Activated CD8-positive, alpha-beta memory T cell treated with anti-CD3 and anti-CD28 coated beads, Interleukin-2, amount 10 ng/mL, durations not matched to agents 7 days and 5 days (primary cell): Measurements from ENCODE around the gene GRIFIN. TPM values are rescaled to one million over a fixed set of nuclear protein-coding genes. Genes with fewer than 3 reads are reported as not detected.
A peak's percentile ranks its signal among the peaks of the same experiment; 100 is the strongest.
"Not testable (repeated sequence)": the region's sequence is repeated elsewhere in the genome, so short reads cannot be mapped to it uniquely, and the experiment has no call there.

ENCODE experiments used
- ATAC-seq: fragments of 150-1000 bp; cut with Tn5 transposase; one replicate; pipeline ENCODE4 v1.10.0; 2021; ENCODE audit warnings: moderate library complexity
- CTCF ChIA-PET: fragments of 350-600 bp; sonication (Branson Sonifier 250); formaldehyde crosslinking; loops from one replicate; lab custom pipeline; 2021; ENCODE audit warnings: antibody characterized with exemption; lab: Charles Lee
- DNase-seq: peaks from one replicate; pipeline ENCODE4 v3.0.0-alpha.2; 2020
- H3K27ac Mint-ChIP-seq: one replicate; pipeline ENCODE4 v1.8.0; 2021; ENCODE audit warnings: mild to moderate bottlenecking, mixed read lengths
- H3K27me3 Mint-ChIP-seq: one replicate; pipeline ENCODE4 v1.8.0; 2021; ENCODE audit warnings: mixed read lengths
- H3K36me3 Mint-ChIP-seq: one replicate; pipeline ENCODE4 v1.8.0; 2021; ENCODE audit warnings: mild to moderate bottlenecking, mixed read lengths
- H3K4me1 Mint-ChIP-seq: one replicate; pipeline ENCODE4 v1.8.0; 2021; ENCODE audit warnings: mixed read lengths
- H3K4me3 Mint-ChIP-seq: one replicate; pipeline ENCODE4 v1.8.0; 2021; ENCODE audit warnings: mild to moderate bottlenecking, moderate library complexity, mixed read lengths
- H3K9me3 Mint-ChIP-seq: one replicate; pipeline ENCODE4 v1.8.0; 2022; ENCODE audit warnings: low read depth, mixed read lengths
- total RNA-seq, 2 experiments: library from RNA; stranded (reverse); gene quantifications; one replicate each; pipeline ENCODE4 v1.2.3, GENCODE V29; 2021

The GRIFIN gene
- total RNA-seq, 2 experiments from 2014 or later = not detected

DNA sequence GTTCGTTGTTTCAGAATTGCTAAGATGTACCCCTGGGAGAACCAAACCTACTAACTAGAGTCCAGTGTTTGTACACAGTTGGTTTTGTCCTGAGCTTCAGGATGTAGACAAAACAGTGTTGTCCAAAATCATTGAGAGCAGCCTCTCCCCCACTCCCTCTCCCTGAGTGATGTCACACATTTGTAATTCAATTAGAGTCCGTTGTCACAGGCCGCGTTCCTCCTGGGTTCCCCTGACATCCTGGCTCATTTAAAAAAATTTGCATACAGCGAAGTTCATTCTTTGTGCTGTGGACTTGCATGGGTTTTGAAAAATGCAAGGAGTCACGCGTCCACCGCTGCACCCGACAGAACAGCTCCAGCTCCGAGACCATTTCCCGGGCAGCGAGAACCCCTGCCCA lies 10.3 kb downstream of the GRIFIN start:
- Mint-ChIP-seq H3K9me3 (no peaks in the 10 kb centered on the region), H3K27ac (no peak overlapping the region), H3K4me3 (no peak overlapping the region), H3K36me3 (no peaks in the 10 kb centered on the region), H3K4me1 (peaks cover 3% of the 10 kb centered on the region), H3K27me3 (peaks cover 21% of the 10 kb centered on the region)
- DNase-seq (no peak), ATAC-seq (no peak)
- CTCF ChIA-PET = interaction anchor here (1.4 kb wide), 1 partner anchor 111 kb away, joined by 3 read pairs; the partner anchor contains the start of gene EIF3B

DNA sequence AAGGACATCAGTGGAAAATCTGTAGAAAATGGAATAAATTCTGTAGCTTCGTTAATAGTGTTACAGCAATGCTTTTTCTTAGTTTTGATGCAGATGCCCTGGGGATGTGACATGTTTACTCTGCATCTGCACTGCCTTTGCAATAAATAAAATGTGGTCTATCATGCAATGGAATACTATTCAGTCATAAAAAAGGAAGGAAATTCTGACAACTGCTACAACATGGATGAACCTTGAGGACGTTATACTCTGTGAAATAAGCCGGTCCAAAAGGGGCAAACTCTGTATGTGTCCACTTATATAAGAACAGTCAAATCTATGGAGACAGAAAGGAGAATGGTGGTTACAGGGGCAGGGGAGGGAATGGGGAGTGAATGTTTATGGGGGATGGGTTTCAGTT lies 13.5 kb downstream of the GRIFIN start:
- no peak overlapping the region for H3K4me3 Mint-ChIP-seq
- H3K9me3 Mint-ChIP-seq = no peaks in the 10 kb centered on the region
- H3K27me3 Mint-ChIP-seq = peaks cover 5% of the 10 kb centered on the region
- CTCF ChIA-PET = interaction anchor here (4.1 to 7.3 kb wide), 2 partner anchors 7 to 11 kb away, joined by 18 to 36 read pairs; no protein-coding TSS in a partner anchor
- ATAC-seq (no peak), DNase-seq (no peak)
- H3K36me3 Mint-ChIP-seq = peaks cover under 1% of the 10 kb centered on the region
- H3K27ac Mint-ChIP-seq = no peak overlapping the region
- peaks cover 11% of the 10 kb centered on the region for H3K4me1 Mint-ChIP-seq

DNA sequence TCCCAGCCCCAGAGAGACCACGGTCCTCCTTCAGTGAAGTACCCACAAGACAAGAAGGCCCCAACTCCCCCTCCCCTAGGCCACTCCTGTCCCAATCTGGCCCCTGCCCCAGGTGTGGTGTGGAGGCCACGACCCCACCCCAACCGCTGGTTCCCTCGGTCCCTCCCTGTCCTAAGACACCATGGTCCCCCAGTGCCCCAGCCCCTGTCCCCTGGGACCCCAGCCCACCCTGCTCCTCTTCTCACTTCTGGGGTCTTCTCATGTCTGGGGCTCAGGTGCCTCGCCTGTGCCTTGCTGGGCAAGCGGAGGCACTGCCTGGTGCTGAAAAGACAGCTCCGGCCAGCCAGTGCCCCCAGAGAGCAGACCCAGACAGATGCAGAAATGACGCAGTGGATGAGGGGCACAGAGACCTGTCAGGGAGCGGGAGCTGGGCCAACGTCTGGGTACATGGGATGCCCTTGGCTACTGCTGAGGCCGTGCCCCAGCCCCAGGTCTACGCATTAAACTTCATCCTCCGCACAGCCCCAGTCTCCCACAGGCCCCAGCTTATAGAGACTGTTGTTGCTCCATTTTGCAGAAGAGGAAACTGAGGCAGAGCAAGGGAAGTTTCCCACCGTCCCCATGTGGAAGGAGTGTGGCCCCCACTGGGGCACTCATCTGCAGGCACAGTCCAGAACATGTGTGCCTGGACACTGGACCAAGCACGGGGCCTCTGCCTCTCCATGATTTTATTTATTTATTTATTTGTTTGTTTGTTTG lies 14.8 kb downstream of the GRIFIN start:
- CTCF ChIA-PET = interaction anchor here (4.1 to 7.3 kb wide), 2 partner anchors 9 to 10 kb away, joined by 18 to 36 read pairs; no protein-coding TSS in a partner anchor

DNA sequence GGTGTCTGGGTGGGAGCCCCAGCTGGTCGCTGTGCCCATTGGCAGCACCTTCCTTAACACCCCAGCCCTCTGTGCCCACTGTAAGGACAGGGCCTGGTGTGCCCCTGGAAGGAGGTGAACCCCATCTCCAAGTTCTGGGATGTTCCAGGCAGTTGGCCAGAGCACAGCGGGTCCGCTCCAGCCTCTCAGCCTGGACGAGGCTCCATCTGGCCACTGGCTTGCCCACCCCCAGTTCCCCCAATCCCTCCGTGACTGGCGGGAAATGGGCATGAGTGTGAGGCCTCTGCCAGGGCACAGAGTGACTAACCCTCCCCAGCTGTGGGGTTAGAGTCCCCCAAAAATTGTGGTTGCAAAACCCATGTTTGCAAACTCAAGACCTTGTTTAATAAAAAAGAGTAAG lies 15.6 kb downstream of the GRIFIN start:
- H3K4me3 Mint-ChIP-seq = no peak overlapping the region

More for the DNA sequence above, 14.8 kb downstream of the GRIFIN start:
- no peaks in the 10 kb centered on the region for H3K9me3 Mint-ChIP-seq
- no peak overlapping the region for H3K4me3 Mint-ChIP-seq
- no peak for ATAC-seq
- H3K4me1 Mint-ChIP-seq = peaks cover 21% of the 10 kb centered on the region
- H3K27me3 Mint-ChIP-seq = peaks cover 5% of the 10 kb centered on the region
- H3K27ac Mint-ChIP-seq = no peak overlapping the region
- no peak for DNase-seq
- H3K36me3 Mint-ChIP-seq = peaks cover 3% of the 10 kb centered on the region

DNA sequence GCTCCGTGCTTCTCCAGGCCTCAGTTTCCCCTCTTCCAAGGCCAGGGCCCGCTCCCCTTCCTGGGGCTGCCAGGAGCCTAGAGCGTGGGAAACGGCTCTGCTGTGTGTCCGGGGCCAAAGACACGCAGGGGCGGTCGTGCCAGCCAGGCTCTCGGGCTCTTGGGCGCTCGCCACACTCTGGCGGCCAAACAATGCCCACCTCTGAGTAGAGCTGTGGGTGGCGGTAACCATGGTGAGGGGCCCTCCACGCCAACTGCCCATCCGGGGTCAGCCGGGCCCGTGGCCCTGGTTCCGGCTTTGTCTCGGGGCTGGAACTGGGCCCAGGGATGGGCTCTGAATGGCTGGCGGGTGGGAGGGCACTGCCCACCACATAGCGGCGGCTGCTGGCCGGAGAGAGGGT lies 16.0 kb downstream of the GRIFIN start:
- Mint-ChIP-seq H3K36me3 (peaks cover 3% of the 10 kb centered on the region), H3K4me3 (no peak overlapping the region), H3K9me3 (no peaks in the 10 kb centered on the region), H3K4me1 (peaks cover 21% of the 10 kb centered on the region), H3K27me3 (peaks cover 4% of the 10 kb centered on the region), H3K27ac (no peak overlapping the region)
- no peak for DNase-seq
- ATAC-seq = no peak
- CTCF ChIA-PET = interaction anchor here (1.7 to 7.3 kb wide), 2 partner anchors 10 to 112 kb away, joined by 4 to 36 read pairs; no protein-coding TSS in a partner anchor

More for the DNA sequence above, 15.6 kb downstream of the GRIFIN start:
- Mint-ChIP-seq H3K27me3 (peaks cover 2% of the 10 kb centered on the region), H3K36me3 (peaks cover 3% of the 10 kb centered on the region), H3K9me3 (no peaks in the 10 kb centered on the region), H3K27ac (no peak overlapping the region), H3K4me1 (peaks cover 21% of the 10 kb centered on the region)
- peak; percentile 22 for ATAC-seq
- DNase-seq = no peak
- CTCF ChIA-PET = interaction anchor here (7.3 kb wide), 1 partner anchor 9 kb away, joined by 36 read pairs; no protein-coding TSS in a partner anchor

DNA sequence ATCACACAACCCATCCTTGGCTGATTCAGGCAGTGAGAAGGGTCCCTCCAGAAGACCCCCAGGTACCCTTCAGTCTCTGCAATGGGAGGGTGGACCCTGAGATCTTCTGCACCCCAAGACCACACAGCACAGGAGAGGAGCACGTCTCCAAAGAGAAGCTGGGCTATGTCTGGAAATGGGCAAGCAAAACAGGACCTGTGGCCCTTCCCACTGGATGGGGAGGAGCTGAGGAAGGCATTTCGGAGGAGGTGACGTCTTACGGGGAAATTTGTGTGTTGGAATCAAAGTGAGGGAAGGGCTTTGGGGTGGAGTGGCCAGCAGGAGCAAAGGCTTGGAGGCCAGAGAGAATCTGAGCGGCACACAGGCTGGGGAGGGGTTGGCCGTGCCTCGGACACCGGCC lies 16.5 kb downstream of the GRIFIN start:
- peaks cover 21% of the 10 kb centered on the region for H3K4me1 Mint-ChIP-seq
- H3K4me3 Mint-ChIP-seq = no peak overlapping the region
- no peaks in the 10 kb centered on the region for H3K9me3 Mint-ChIP-seq
- DNase-seq (no peak), ATAC-seq (no peak)
- peaks cover 3% of the 10 kb centered on the region for H3K36me3 Mint-ChIP-seq
- CTCF ChIA-PET = interaction anchor here (1.7 to 7.3 kb wide), 2 partner anchors 10 to 112 kb away, joined by 4 to 36 read pairs; no protein-coding TSS in a partner anchor
- H3K27ac Mint-ChIP-seq = no peak overlapping the region
- H3K27me3 Mint-ChIP-seq = peaks cover 7% of the 10 kb centered on the region

DNA sequence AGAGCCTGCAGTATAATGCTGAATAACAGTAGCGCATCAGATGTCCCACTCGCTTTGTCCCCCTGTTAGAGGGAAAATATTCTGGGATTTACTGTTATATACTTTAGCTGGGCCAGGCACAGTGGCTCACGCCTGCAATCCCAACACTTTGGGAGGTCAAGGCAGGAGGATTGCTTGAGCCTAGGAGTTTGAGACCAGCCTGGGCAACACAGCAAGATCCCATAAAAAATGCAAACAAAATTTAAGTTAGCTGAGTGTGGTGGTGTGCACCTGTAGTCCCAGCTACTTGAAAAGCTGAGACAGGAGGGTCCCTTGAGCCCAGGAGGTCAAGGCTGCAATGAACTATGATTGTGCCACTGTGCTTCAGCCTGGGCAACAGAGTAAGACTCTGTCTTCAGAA lies 22.3 kb downstream of the GRIFIN start:
- CTCF ChIA-PET = interaction anchor here (2.1 to 7.1 kb wide), 2 partner anchors 10 to 16 kb away, joined by 5 to 108 read pairs; no protein-coding TSS in a partner anchor
- H3K4me1 Mint-ChIP-seq = peaks cover 29% of the 10 kb centered on the region
- not testable (repeated sequence) for H3K36me3 Mint-ChIP-seq, ATAC-seq, H3K27ac Mint-ChIP-seq, H3K9me3 Mint-ChIP-seq, H3K4me3 Mint-ChIP-seq, DNase-seq
- peaks cover 12% of the 10 kb centered on the region for H3K27me3 Mint-ChIP-seq

DNA sequence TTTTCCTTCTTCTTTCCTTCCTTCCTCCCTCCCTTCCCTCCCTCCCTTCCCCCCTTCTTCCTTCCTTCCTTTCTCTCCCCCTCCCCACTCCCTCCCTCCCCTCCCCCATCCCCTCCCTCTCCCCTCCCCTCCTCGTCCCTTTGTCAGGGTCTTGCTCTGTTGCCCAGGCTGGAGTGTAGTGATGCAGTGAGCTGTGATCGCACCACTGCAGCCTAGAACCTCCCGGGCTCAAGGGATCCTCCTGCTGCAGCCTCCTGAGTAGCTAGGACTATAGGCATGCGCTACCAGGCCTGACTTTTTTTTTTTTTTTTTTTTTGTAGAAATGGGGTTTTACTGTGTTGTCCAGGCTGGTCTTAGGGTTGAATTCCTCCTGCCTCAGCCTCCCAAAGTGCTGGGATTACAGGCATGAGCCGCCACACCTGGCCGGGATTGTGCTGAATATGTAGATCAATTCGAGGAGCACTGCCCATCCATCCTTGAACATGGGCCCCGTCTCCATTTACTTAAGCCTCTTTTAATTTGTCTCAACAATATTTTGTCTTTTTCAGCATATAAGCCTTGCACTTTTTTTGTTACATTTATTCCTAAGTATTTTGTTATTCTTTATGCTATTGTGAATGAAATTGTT lies 23.4 kb downstream of the GRIFIN start:
- Mint-ChIP-seq H3K4me3 (no peak overlapping the region), H3K9me3 (no peaks in the 10 kb centered on the region), H3K27ac (no peak overlapping the region), H3K36me3 (peaks cover 3% of the 10 kb centered on the region), H3K4me1 (peaks cover 19% of the 10 kb centered on the region), H3K27me3 (peaks cover 12% of the 10 kb centered on the region)
- CTCF ChIA-PET = interaction anchor here (1.0 to 7.1 kb wide), 9 partner anchors 11 to 257 kb away, joined by 3 to 108 read pairs (median 6); no protein-coding TSS in a partner anchor
- ATAC-seq (no peak), DNase-seq (no peak)

DNA sequence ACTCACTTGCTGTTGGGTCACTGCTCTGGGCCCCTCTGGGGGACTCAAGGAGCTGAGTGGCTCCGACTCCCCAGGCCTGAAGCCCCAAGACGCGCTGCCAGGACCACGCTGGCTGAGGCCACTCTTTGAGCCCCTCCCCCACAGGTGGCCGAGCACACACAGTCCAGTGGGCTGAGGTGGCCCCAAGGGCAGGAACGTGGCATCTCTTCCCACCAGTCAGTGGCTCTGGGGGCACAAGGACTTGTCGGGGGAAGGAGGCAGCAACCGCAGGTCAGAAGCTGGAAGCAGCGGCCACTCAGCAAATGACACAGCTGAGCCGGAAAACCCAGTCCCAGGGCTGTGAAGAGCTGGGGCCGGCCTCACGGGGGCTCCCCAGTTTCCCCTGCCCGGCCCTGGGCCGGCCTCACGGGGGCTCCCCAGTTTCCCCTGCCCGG lies 24.1 kb downstream of the GRIFIN start:
- Mint-ChIP-seq H3K4me3 (no peak overlapping the region), H3K27ac (no peak overlapping the region), H3K36me3 (peaks cover 4% of the 10 kb centered on the region), H3K27me3 (peaks cover 12% of the 10 kb centered on the region), H3K9me3 (no peaks in the 10 kb centered on the region), H3K4me1 (peaks cover 13% of the 10 kb centered on the region)
- DNase-seq (no peak), ATAC-seq (peak; percentile 37)
- CTCF ChIA-PET = interaction anchor here (0.8 to 7.1 kb wide), 18 partner anchors 10 to 258 kb away, joined by 3 to 108 read pairs (median 4); no protein-coding TSS in a partner anchor

DNA sequence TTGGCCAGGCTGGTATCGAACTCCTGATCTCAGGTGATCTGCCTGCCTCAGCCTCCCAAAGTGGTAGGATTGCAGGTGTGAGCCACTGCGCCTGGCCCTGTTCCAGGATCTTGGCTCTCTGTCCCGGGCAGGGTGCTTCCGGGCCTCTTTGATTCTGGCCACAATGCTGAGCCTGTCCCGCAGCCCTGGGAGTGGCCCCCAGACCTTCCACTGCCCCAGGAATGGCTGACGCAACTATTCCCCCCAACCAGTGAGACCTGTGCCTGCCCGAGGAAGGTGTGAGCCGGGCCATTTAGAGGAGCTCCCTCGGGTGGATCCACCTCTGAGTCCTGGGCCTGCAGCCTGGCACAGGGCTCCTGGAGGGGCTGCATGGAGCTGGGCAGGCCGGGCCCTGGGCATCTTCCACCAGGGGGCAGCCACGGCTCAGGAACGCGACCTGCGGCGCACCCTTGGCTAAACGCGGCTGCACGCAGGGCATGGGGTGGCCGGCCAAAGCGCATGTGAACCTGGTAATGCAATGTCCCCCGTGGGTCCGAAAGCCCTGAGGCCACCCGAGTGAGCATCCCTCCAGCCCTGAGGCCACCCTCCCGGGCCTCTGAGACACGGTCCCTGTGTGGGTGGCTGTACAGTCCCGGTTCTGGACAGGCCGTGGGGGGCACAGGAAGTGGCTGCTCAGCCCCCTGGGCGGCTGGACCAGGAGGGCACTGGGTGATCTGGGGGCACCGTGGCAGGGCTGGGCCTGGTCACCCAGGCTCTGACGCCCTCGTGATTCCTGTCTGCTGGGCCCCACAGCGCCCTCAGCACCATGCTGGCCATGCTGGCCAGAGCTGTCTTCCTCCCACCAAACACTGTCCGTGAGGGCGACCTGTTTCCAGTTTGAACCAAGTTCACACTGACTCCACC lies 24.8 kb downstream of the GRIFIN start:
- H3K4me1 Mint-ChIP-seq = peaks cover 8% of the 10 kb centered on the region
- H3K36me3 Mint-ChIP-seq = peaks cover 3% of the 10 kb centered on the region
- peaks cover 12% of the 10 kb centered on the region for H3K27me3 Mint-ChIP-seq
- ATAC-seq (peak; percentile 95), DNase-seq (peak; percentile 83)
- no peak overlapping the region for H3K27ac Mint-ChIP-seq
- CTCF ChIA-PET = interaction anchor here (0.6 to 7.1 kb wide), 27 partner anchors 10 to 505 kb away, joined by 3 to 108 read pairs (median 4); partner anchors contain the start of genes EIF3B and TTYH3
- no peak overlapping the region for H3K4me3 Mint-ChIP-seq
- no peaks in the 10 kb centered on the region for H3K9me3 Mint-ChIP-seq

DNA sequence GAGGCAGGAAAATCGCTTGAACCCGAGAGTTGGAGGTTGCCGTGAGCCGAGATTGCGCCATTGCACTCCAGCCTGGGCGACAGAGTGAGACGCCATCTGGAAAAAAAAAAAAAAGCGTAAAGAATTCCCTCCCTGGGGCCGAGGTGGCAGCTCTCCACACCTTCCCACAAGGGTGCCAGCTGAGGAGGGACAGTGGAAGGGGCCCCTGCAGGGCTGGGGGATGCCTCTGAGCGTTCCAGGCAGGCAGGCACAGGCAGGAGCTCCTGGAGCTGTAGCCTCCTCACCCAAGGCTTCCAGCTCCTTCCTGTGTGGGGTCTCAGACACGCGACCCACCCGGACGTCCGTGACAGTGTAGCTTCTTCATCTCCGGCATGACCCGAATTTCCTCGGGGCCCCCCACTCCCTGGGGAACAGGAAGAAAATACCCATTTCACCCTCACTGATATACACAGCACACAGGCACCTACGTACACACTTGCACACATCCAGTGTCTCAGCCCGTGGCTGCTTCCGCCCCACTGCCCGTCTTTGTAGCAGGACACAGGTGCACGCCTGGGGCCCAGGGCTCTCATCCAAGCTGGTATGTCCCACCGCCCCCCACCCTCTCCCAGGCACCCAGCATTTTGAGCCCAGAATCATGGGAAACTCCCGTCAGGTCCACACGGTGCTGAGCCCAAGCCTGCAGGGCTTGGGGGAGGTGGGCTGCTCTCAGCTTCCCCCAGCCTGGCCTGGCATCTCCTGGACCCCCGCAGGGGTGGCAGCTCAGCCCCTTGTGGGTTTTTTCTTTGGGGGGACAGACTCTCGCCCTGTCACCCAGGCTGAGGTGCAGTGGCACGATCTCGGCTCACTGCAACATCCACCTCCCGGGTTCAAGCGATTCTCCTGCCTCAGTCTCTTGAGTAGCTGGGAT lies 25.7 kb downstream of the GRIFIN start:
- H3K4me3 Mint-ChIP-seq = no peak overlapping the region
- DNase-seq = no peak
- H3K27me3 Mint-ChIP-seq = peaks cover 9% of the 10 kb centered on the region
- peaks cover 3% of the 10 kb centered on the region for H3K36me3 Mint-ChIP-seq
- ATAC-seq = no peak
- H3K4me1 Mint-ChIP-seq = peaks cover 9% of the 10 kb centered on the region
- no peaks in the 10 kb centered on the region for H3K9me3 Mint-ChIP-seq
- no peak overlapping the region for H3K27ac Mint-ChIP-seq
- CTCF ChIA-PET = interaction anchor here (0.6 to 7.1 kb wide), 22 partner anchors 13 to 506 kb away, joined by 3 to 108 read pairs (median 4); partner anchors contain the start of genes EIF3B and TTYH3

DNA sequence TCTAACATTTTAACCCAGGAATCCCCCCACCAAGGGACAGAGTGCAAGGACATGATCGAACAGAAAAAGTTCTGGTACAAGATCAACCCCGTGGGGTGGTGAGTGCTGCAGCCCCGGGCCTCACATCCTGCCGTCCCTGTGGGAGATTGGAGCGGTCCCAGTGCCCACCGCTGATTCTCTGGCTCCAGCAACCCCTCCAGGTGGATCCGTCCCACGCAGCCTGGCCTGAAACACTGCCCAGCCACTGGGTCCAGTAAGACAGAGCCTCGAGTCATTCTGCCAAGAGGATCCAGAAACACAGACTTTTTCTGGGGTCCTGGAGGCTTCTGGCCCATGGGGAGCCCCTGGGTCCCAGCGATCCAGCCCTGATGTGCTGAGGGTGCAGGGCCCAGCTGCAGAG lies 29.5 kb downstream of the GRIFIN start:
- no peak for DNase-seq
- Mint-ChIP-seq H3K4me3 (no peak overlapping the region), H3K27ac (no peak overlapping the region), H3K4me1 (peaks cover 8% of the 10 kb centered on the region), H3K27me3 (no peaks in the 10 kb centered on the region), H3K9me3 (no peaks in the 10 kb centered on the region), H3K36me3 (peaks cover 8% of the 10 kb centered on the region)
- no peak for ATAC-seq
- CTCF ChIA-PET = no interaction called here
